Endothelial cell of umbilical vein (primary cell): ENCODE measurements around the gene CAPS. TPM values are rescaled to one million over a fixed set of nuclear protein-coding genes. Genes with fewer than 3 reads are reported as not detected.

ENCODE experiments used
- BruUV-seq: library from RNA; stranded (reverse); fragments of 400-500 nt; replicated peaks from 2 replicates; lab custom pipeline; 2021; lab: Mats Ljungman, UMichigan
- CTCF ChIA-PET: fragments of 300-600, 350-600 bp; sonication (Branson Sonifier 250); formaldehyde crosslinking; loops from one replicate; lab custom pipeline; 2021; ENCODE audit warnings: antibody characterized with exemption, inconsistent platforms; lab: Charles Lee
- POLR2A ChIA-PET: fragments of 300-600, 350-600 bp; sonication (Branson Sonifier 250); formaldehyde crosslinking; loops from one replicate; lab custom pipeline; 2021; ENCODE audit warnings: antibody characterized with exemption, inconsistent platforms; lab: Charles Lee
- DNase-seq: peaks from one replicate; pipeline ENCODE4 v3.0.0-alpha.2; 2011; ENCODE audit warnings: low read depth, low spot score
- FAIRE-seq: peaks from 2 replicates; lab custom pipeline; 2011; peaks lifted over from hg19 to GRCh38; lab: Jason Lieb, UNC
- H2AFZ ChIP-seq: 2 replicates; pipeline ENCODE4 v1.6.0; 2012; ENCODE audit warnings: low read depth, low read length, control low read depth, inconsistent platforms
- H3K27ac ChIP-seq: 2 replicates; pipeline ENCODE4 v1.5.1; 2011; ENCODE audit warnings: low read depth, mild to moderate bottlenecking, control low read depth, low read length, moderate library complexity; ENCODE audit not compliant: insufficient read depth
- H3K27me3 ChIP-seq, 2 experiments: 2 replicates each; pipeline versions ENCODE4 v1.6.0 to v1.6.1; 2011; ENCODE audit warnings: low read length in 2 of 2, mixed read lengths in 1 of 2; ENCODE audit not compliant: control insufficient read depth in 2 of 2, insufficient read depth in 2 of 2
- H3K36me3 ChIP-seq, 2 experiments: 2 replicates in 1 of 2; 3 replicates in 1 of 2; pipeline ENCODE4 v1.5.1; 2011; ENCODE audit warnings: low read length in 2 of 2, mild to moderate bottlenecking in 1 of 2, moderate library complexity in 1 of 2; ENCODE audit not compliant: control insufficient read depth in 2 of 2, insufficient read depth in 2 of 2; ENCODE audit errors: extremely low read depth in 1 of 2
- H3K4me1 ChIP-seq: 3 replicates; pipeline ENCODE4 v1.5.1; 2011; ENCODE audit warnings: mild to moderate bottlenecking, low read length; ENCODE audit not compliant: control insufficient read depth, insufficient read depth; ENCODE audit errors: extremely low read depth
- H3K4me2 ChIP-seq: 2 replicates; pipeline ENCODE4 v1.6.1; 2011; ENCODE audit warnings: low read length, control low read depth, mixed read lengths; ENCODE audit not compliant: insufficient read depth
- H3K4me3 ChIP-seq, 3 experiments: fragments of 200-600 bp in 1 of 3; sonication (generic), shearing (Covaris generic) in 1 of 3; replicated peaks in 1 of 3; 2 replicates each; pipeline ENCODE4 v1.5.1; 2011 to 2016; ENCODE audit warnings: control low read depth in 3 of 3, low read length in 3 of 3, mild to moderate bottlenecking in 2 of 3, inconsistent platforms in 1 of 3, low read depth in 1 of 3, moderate library complexity in 1 of 3; ENCODE audit not compliant: insufficient read depth in 1 of 3
- H3K79me2 ChIP-seq: 2 replicates; pipeline ENCODE4 v1.6.0; 2012; ENCODE audit warnings: low read length, inconsistent platforms; ENCODE audit not compliant: control insufficient read depth, insufficient read depth
- H3K9ac ChIP-seq: replicated peaks from 2 replicates; pipeline ENCODE3; 2011; ENCODE audit warnings: low read length, control low read depth; ENCODE audit not compliant: insufficient read depth; ENCODE audit errors: extremely low read depth
- H3K9me1 ChIP-seq: replicated peaks from 3 replicates; pipeline ENCODE4 v1.6.0; 2011; ENCODE audit warnings: mild to moderate bottlenecking, low read length; ENCODE audit not compliant: control insufficient read depth, insufficient read depth; ENCODE audit errors: extremely low read depth
- H3K9me3 ChIP-seq: replicated peaks from 2 replicates; pipeline ENCODE4 v1.5.1; 2012; ENCODE audit warnings: low read length, inconsistent platforms; ENCODE audit not compliant: control insufficient read depth, insufficient read depth
- H4K20me1 ChIP-seq: replicated peaks from 2 replicates; pipeline ENCODE3; 2011; ENCODE audit warnings: mild to moderate bottlenecking, low read length; ENCODE audit not compliant: control insufficient read depth, insufficient read depth; ENCODE audit errors: extremely low read depth
- CTCF ChIP-seq, 2 donors: IDR thresholded peaks; 1 replicate in 1 of 2; 2 replicates in 1 of 2; pipeline ENCODE4 v1.5.1; 2011; ENCODE audit warnings: low read length in 2 of 2, mild to moderate bottlenecking in 2 of 2, moderate library complexity in 2 of 2, control low read depth in 1 of 2, inconsistent platforms in 1 of 2, low read depth in 1 of 2; ENCODE audit not compliant: insufficient read depth in 1 of 2; ENCODE audit errors: extremely low read depth in 1 of 2
- EZH2 ChIP-seq: IDR thresholded peaks from 2 replicates; pipeline ENCODE4 v1.6.1; 2012; ENCODE audit warnings: borderline replicate concordance, low read depth, mild to moderate bottlenecking, moderate library complexity, low read length, inconsistent platforms; ENCODE audit not compliant: severe bottlenecking
- FOS ChIP-seq: IDR thresholded peaks from 2 replicates; pipeline ENCODE4 v1.6.1; 2011; ENCODE audit warnings: mild to moderate bottlenecking, low read length, moderate library complexity, borderline replicate concordance; ENCODE audit not compliant: insufficient read depth
- GATA2 ChIP-seq: IDR thresholded peaks from 2 replicates; pipeline ENCODE4 v1.7.0; 2011; ENCODE audit warnings: low read depth, mild to moderate bottlenecking, moderate library complexity, mixed read lengths, low read length; ENCODE audit not compliant: insufficient read length, insufficient read depth
- JUN ChIP-seq: IDR thresholded peaks from 2 replicates; pipeline ENCODE4 v1.6.1; 2011; ENCODE audit warnings: borderline replicate concordance, low read depth; ENCODE audit not compliant: insufficient read length, insufficient read depth
- MYC ChIP-seq: IDR thresholded peaks from one replicate; pipeline ENCODE4 v1.6.1; 2011; ENCODE audit warnings: mild to moderate bottlenecking, low read depth, low read length
- dilution Hi-C: fragments of 300-500 bp; cut with MboI; formaldehyde crosslinking; loops from one replicate; pipeline ENCODE4 v1.15.0; 2019; ENCODE audit warnings: low sequenced_read_pairs; ENCODE audit not compliant: extremely low pct_ligation_motif_present
- intact Hi-C: fragments of 100-400 bp; cut with micrococcal nuclease; formaldehyde crosslinking; loops from one replicate; pipeline ENCODE4 v1.10.0; 2022
- polyA plus RNA-seq, 4 experiments: library from polyadenylated mRNA; depleted of rRNA in 3 of 4; stranded (reverse) in 3 of 4; unstranded in 1 of 4; fragments of >200 nt; gene quantifications; 2 replicates each; pipeline versions ENCODE4 v1.2.1 to v1.2.3, GENCODE V29; 2011 to 2012; ENCODE audit warnings: missing spikeins in 1 of 4
- total RNA-seq: library from RNA; stranded (reverse); gene quantifications from 2 replicates; pipeline ENCODE4 v1.2.3, GENCODE V29; 2021

The CAPS gene
- total and polyA plus RNA-seq, 2 donors (not counting 3 experiments of a cell fraction or from before 2014, with no cell fraction given), result 6.9 to 8.9 TPM

GRCh38 chr19:5895890-5896289 is 18.2 kb upstream of the CAPS start:
- H3K9me1 ChIP-seq, result no peaks in the 10 kb centered on the region
- TF ChIP-seq EZH2 (no peak), JUN (no peak), CTCF (IDR thresholded peaks at IDR 0.05; ENCODE audit: extremely low read depth in 1 of 2, insufficient read depth in 1 of 2, low read depth in 1 of 2, low read length in 2 of 2) (no peak), MYC (no peak), FOS (no peak), GATA2 (no peak)
- ChIA-PET POLR2A (no interaction called here), CTCF (interaction anchor here (1.1 kb wide), 2 partner anchors 92 to 122 kb away, joined by 3 to 5 read pairs; no protein-coding TSS in a partner anchor)
- DNase-seq (no peak), FAIRE-seq (no peak)
- dilution Hi-C loops (no loop called here), intact Hi-C loops (no loop called here)
- H3K79me2 ChIP-seq, result peaks cover 16% of the 10 kb centered on the region
- peaks cover 0 to 15% of the 10 kb centered on the region in 2 experiments for H3K36me3 ChIP-seq
- H3K4me1 ChIP-seq, result peaks cover 19% of the 10 kb centered on the region
- H3K4me2 ChIP-seq, result no peak overlapping the region
- H4K20me1 ChIP-seq, result no peaks in the 10 kb centered on the region
- no peaks in the 10 kb centered on the region for H3K27me3 ChIP-seq
- H3K27ac ChIP-seq, result no peak overlapping the region
- H2AFZ ChIP-seq, result no peak overlapping the region
- no peak overlapping the region for H3K4me3 ChIP-seq
- H3K9ac ChIP-seq, result no peak overlapping the region
- no TSS peak for BruUV-seq
- no peaks in the 10 kb centered on the region for H3K9me3 ChIP-seq
